Gastrocnemius medialis (tissue), 4 donors: Measurements from ENCODE around the gene ADGRD1.

Experiments used
- CTCF ChIP-seq, 5 experiments: fragments of 450-650 bp in 3 of 5; fragments of 200-600 bp in 2 of 5; sonication (generic) in 2 of 5; IDR thresholded peaks in 4 of 5; conservative IDR thresholded peaks in 1 of 5; 1 replicate in 4 of 5; 2 replicates in 1 of 5; pipeline ENCODE4 v1.5.1; 2016 to 2019; ENCODE audit warnings: antibody characterized with exemption in 5 of 5, mild to moderate bottlenecking in 3 of 5, moderate library complexity in 3 of 5
- POLR2A ChIP-seq, 2 donors: fragments of 450-650 bp; IDR thresholded peaks; one replicate each; pipeline ENCODE4 v1.6.1; 2017; ENCODE audit warnings: antibody characterized with exemption in 2 of 2, mild to moderate bottlenecking in 2 of 2, moderate library complexity in 2 of 2

- TF ChIP-seq CTCF (IDR thresholded peaks at IDR 0.05 in 4 of 5, conservative IDR thresholded peaks at IDR 0.05 in 1 of 5) (no peak), POLR2A (IDR thresholded peaks at IDR 0.05) (no peak)
These were observed 44.4 kb downstream of the ADGRD1 start for GRCh38 chr12:130998136-130998535.
